Measurements from ENCODE around the gene UACA.
A peak's percentile ranks its signal among the peaks of the same experiment; 100 is the strongest.
"Not testable (repeated sequence)": the region's sequence is repeated elsewhere in the genome, so short reads cannot be mapped to it uniquely, and the experiment has no call there.

Gene UACA

GRCh38 chr15:70763120-70763949 lies at the start of gene UACA:
UACA (minus strand) TSS chr15:70763558; CDS start chr15:70763407, 151 bp downstream.
- DNase-seq, result peak; percentile 49

- DNase-seq, result no peak
Measured at GRCh38 chr15:70812827-70813364, 49.5 kb upstream of the UACA start.

GRCh38 chr15:70810916-70811578 lies 47.7 kb upstream of the UACA start:
- no peak for DNase-seq

- no peak for DNase-seq
Measured at GRCh38 chr15:70806992-70807712, 43.8 kb upstream of the UACA start.

GRCh38 chr15:70804388-70804787 lies 41.0 kb upstream of the UACA start:
- not testable (repeated sequence) for DNase-seq

- no peak for DNase-seq
Measured at GRCh38 chr15:70802629-70803028, 39.3 kb upstream of the UACA start.

- no peak for DNase-seq
Measured at GRCh38 chr15:70801109-70801508, 37.8 kb upstream of the UACA start.

- no peak for DNase-seq
Measured at GRCh38 chr15:70799667-70800450, 36.5 kb upstream of the UACA start.

- no peak for DNase-seq
Measured at GRCh38 chr15:70797464-70797863, 34.1 kb upstream of the UACA start.

GRCh38 chr15:70796516-70797310 lies 33.4 kb upstream of the UACA start:
- no peak for DNase-seq

- DNase-seq, result no peak
Measured at GRCh38 chr15:70795311-70795665, 31.9 kb upstream of the UACA start.

GRCh38 chr15:70794596-70795310 lies 31.4 kb upstream of the UACA start:
- DNase-seq, result no peak

- no peak for DNase-seq
Measured at GRCh38 chr15:70793694-70794093, 30.3 kb upstream of the UACA start.

GRCh38 chr15:70792171-70792573 lies 28.8 kb upstream of the UACA start:
- DNase-seq, result no peak

GRCh38 chr15:70791259-70791658 lies 27.9 kb upstream of the UACA start:
- DNase-seq, result no peak

GRCh38 chr15:70789213-70789612 lies 25.9 kb upstream of the UACA start:
- no peak for DNase-seq

- no peak for DNase-seq
Measured at GRCh38 chr15:70788114-70789049, 25.0 kb upstream of the UACA start.

GRCh38 chr15:70786996-70787395 lies 23.6 kb upstream of the UACA start:
- DNase-seq, result no peak

GRCh38 chr15:70783610-70784022 lies 20.3 kb upstream of the UACA start:
- DNase-seq, result no peak

- DNase-seq, result no peak
Measured at GRCh38 chr15:70783041-70783440, 19.7 kb upstream of the UACA start.

Measured in NCI-H446 treated with DMSO at 0.1 percent for 48 hours (cell line).